ENCODE data around the gene ZNF577. TPM values are rescaled to one million over a fixed set of nuclear protein-coding genes. Genes with fewer than 3 reads are reported as not detected.

ZNF577 gene
- total RNA-seq, 1 donor from 2014 or later: 23.0 TPM

GRCh38 chr19:51889934-51890333, 2.2 kb upstream of the ZNF577 start:
- TF ChIP-seq CTCF (IDR thresholded peaks at IDR 0.05; ENCODE audit: unreplicated experiment): no peak
- Mint-ChIP-seq H3K27ac (no peak overlapping the region), H3K36me3 (peaks cover 71% of the 10 kb centered on the region), H3K9me3 (peaks cover 65% of the 10 kb centered on the region), H3K4me1 (peaks cover 6% of the 10 kb centered on the region), H3K4me3 (no peak overlapping the region), H3K27me3 (ENCODE audit: low read depth) (no peaks in the 10 kb centered on the region)
- no peak for DNase-seq (ENCODE audit: low spot score in 2 of 2, unreplicated experiment in 2 of 2)

- H3K9me3 Mint-ChIP-seq: peaks cover 56% of the 10 kb centered on the region
- no peak overlapping the region for H3K4me3 Mint-ChIP-seq
- no peak overlapping the region for H3K27ac Mint-ChIP-seq
- TF ChIP-seq CTCF (IDR thresholded peaks at IDR 0.05; ENCODE audit: unreplicated experiment): no peak
- H3K4me1 Mint-ChIP-seq: peaks cover 6% of the 10 kb centered on the region
- peaks cover 50% of the 10 kb centered on the region for H3K36me3 Mint-ChIP-seq
- H3K27me3 Mint-ChIP-seq (ENCODE audit: low read depth): no peaks in the 10 kb centered on the region
- DNase-seq (ENCODE audit: low spot score in 2 of 2, unreplicated experiment in 2 of 2): no peak
These were observed 3.0 kb downstream of the ZNF577 start for GRCh38 chr19:51884713-51885112.

GRCh38 chr19:51882518-51882917, 5.2 kb downstream of the ZNF577 start:
- no peak for TF ChIP-seq CTCF (IDR thresholded peaks at IDR 0.05; ENCODE audit: unreplicated experiment)
- Mint-ChIP-seq H3K4me3 (no peak overlapping the region), H3K27me3 (ENCODE audit: low read depth) (no peaks in the 10 kb centered on the region), H3K9me3 (peaks cover 51% of the 10 kb centered on the region), H3K27ac (no peak overlapping the region), H3K4me1 (peaks cover 6% of the 10 kb centered on the region), H3K36me3 (peaks cover 47% of the 10 kb centered on the region)
- no peak for DNase-seq (ENCODE audit: low spot score in 2 of 2, unreplicated experiment in 2 of 2)

- Mint-ChIP-seq H3K36me3 (peaks cover 83% of the 10 kb centered on the region), H3K4me3 (no peak overlapping the region), H3K4me1 (no peaks in the 10 kb centered on the region), H3K9me3 (peaks cover 88% of the 10 kb centered on the region), H3K27me3 (ENCODE audit: low read depth) (no peaks in the 10 kb centered on the region), H3K27ac (no peak overlapping the region)
- TF ChIP-seq CTCF (IDR thresholded peaks at IDR 0.05; ENCODE audit: unreplicated experiment): no peak
- no peak for DNase-seq (ENCODE audit: low spot score in 2 of 2, unreplicated experiment in 2 of 2)
These were observed 14.7 kb downstream of the ZNF577 start for GRCh38 chr19:51873097-51873496.

GRCh38 chr19:51861870-51862622, 25.7 kb downstream of the ZNF577 start:
- peaks cover 78% of the 10 kb centered on the region for H3K9me3 Mint-ChIP-seq
- no peak overlapping the region for H3K4me3 Mint-ChIP-seq
- no peak for TF ChIP-seq CTCF (IDR thresholded peaks at IDR 0.05; ENCODE audit: unreplicated experiment)

More at GRCh38 chr19:51861870-51862622, 25.7 kb downstream of the ZNF577 start:
- no peak overlapping the region for H3K27ac Mint-ChIP-seq
- no peak for DNase-seq (ENCODE audit: low spot score in 2 of 2, unreplicated experiment in 2 of 2)
- H3K36me3 Mint-ChIP-seq: peaks cover 42% of the 10 kb centered on the region
- no peaks in the 10 kb centered on the region for H3K4me1 Mint-ChIP-seq
- H3K27me3 Mint-ChIP-seq (ENCODE audit: low read depth): no peaks in the 10 kb centered on the region
